Measurements from ENCODE around the gene AUP1. TPM values are rescaled to one million over a fixed set of nuclear protein-coding genes. Genes with fewer than 3 reads are reported as not detected.

The AUP1 gene
- total RNA-seq, 1 experiment from 2014 or later: 135 TPM

Other genes starting within 250 kb of the AUP1 start
- 0.17 TPM in 1 of 2 replicates, not detected in the other for gene SLC4A5, start 186.3 kb downstream of the AUP1 start, total RNA-seq (2014; rRNA removed; shearing (Covaris generic))
- gene DCTN1, start 149.4 kb downstream of the AUP1 start, total RNA-seq (2014; rRNA removed; shearing (Covaris generic)): 74.5 and 74.8 TPM in 2 replicates
- gene C2orf81, start 108.1 kb downstream of the AUP1 start, total RNA-seq (2014; rRNA removed; shearing (Covaris generic)): 1.4 TPM in 2 replicates
- gene WDR54, start 108.0 kb downstream of the AUP1 start, total RNA-seq (2014; rRNA removed; shearing (Covaris generic)): 62.2 and 68.1 TPM in 2 replicates
- gene RTKN, start 87.8 kb downstream of the AUP1 start, total RNA-seq (2014; rRNA removed; shearing (Covaris generic)): 5.4 and 6.9 TPM in 2 replicates
- gene INO80B, start 74.6 kb downstream of the AUP1 start, total RNA-seq (2014; rRNA removed; shearing (Covaris generic)): 13.8 and 17.8 TPM in 2 replicates
- 30.9 and 37.0 TPM in 2 replicates for gene WBP1, start 71.3 kb downstream of the AUP1 start, total RNA-seq (2014; rRNA removed; shearing (Covaris generic))
- gene MOGS, start 64.3 kb downstream of the AUP1 start, total RNA-seq (2014; rRNA removed; shearing (Covaris generic)): 45.2 and 52.4 TPM in 2 replicates
- gene MRPL53, start 57.0 kb downstream of the AUP1 start, total RNA-seq (2014; rRNA removed; shearing (Covaris generic)): 41.5 and 43.9 TPM in 2 replicates
- gene CCDC142, start 46.7 kb downstream of the AUP1 start, total RNA-seq (2014; rRNA removed; shearing (Covaris generic)): 8.5 and 8.9 TPM in 2 replicates
- gene TTC31, start 46.6 kb downstream of the AUP1 start, total RNA-seq (2014; rRNA removed; shearing (Covaris generic)): 19.4 and 26.3 TPM in 2 replicates
- gene LBX2, start 30.1 kb downstream of the AUP1 start, total RNA-seq (2014; rRNA removed; shearing (Covaris generic)): 0.97 and 1.7 TPM in 2 replicates
- gene PCGF1, start 22.0 kb downstream of the AUP1 start, total RNA-seq (2014; rRNA removed; shearing (Covaris generic)): 22.8 and 42.1 TPM in 2 replicates
- gene TLX2, start 15.3 kb downstream of the AUP1 start, total RNA-seq (2014; rRNA removed; shearing (Covaris generic)): 0.77 TPM in 1 of 2 replicates, not detected in the other
- gene DQX1, start 3.5 kb downstream of the AUP1 start, total RNA-seq (2014; rRNA removed; shearing (Covaris generic)): 1.1 TPM in 1 of 2 replicates, not detected in the other
- 41.2 and 44.8 TPM in 2 replicates for gene HTRA2, start 227 bp upstream of the AUP1 start, total RNA-seq (2014; rRNA removed; shearing (Covaris generic))
- gene LOXL3, start 24.2 kb upstream of the AUP1 start, total RNA-seq (2014; rRNA removed; shearing (Covaris generic)): 54.5 and 62.0 TPM in 2 replicates
- 19.8 and 20.6 TPM in 2 replicates for gene DOK1, start 25.0 kb upstream of the AUP1 start, total RNA-seq (2014; rRNA removed; shearing (Covaris generic))
- not detected in 2 replicates for gene M1AP, start 118.6 kb upstream of the AUP1 start, total RNA-seq (2014; rRNA removed; shearing (Covaris generic))
- gene SEMA4F, start 124.5 kb upstream of the AUP1 start, total RNA-seq (2014; rRNA removed; shearing (Covaris generic)): 3.4 and 4.2 TPM in 2 replicates

All from Daoy (cell line).